ENCODE measurements around the gene ASCL1.

DNA sequence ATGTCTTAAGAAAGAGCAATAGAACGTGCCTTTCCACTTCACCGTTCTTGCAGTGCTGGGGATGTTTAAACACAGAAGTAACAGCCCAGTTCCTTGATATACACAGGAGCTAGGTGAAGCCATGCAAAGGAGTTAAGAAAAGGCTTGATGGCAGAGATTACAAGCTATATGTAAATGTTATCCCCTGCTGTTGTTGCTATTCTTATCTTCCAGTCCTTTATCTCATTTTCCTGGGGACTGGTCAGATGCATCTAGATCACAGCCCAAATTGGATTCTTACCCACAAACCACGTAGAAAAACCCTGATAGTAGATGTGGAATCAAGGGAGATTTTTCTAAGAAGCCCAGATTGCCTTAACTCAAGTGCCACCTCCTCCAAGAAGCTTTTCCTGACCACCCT, 5.5 kb downstream of the ASCL1 start:
- TF ChIP-seq PHF8 (CRISPR knock-in tag; IDR thresholded peaks at IDR 0.05) (no peak), DMAP1 (CRISPR knock-in tag; IDR thresholded peaks at IDR 0.05) (no peak), EP300 (IDR thresholded peaks at IDR 0.05; ENCODE audit: low read depth in 2 of 2, low read length in 2 of 2) (no peak), EP300 (CRISPR knock-in tag; IDR thresholded peaks at IDR 0.05; ENCODE audit: borderline replicate concordance) (no peak), POLR2AphosphoS5 (IDR thresholded peaks at IDR 0.05; ENCODE audit: low read depth, low read length) (no peak), ZMYM4 (CRISPR knock-in tag; IDR thresholded peaks at IDR 0.05) (no peak), TAF1 (CRISPR knock-in tag; IDR thresholded peaks at IDR 0.05) (no peak), ZNF746 (CRISPR knock-in tag; IDR thresholded peaks at IDR 0.05) (no peak), ZFP36 (IDR thresholded peaks at IDR 0.05; ENCODE audit: borderline replicate concordance, low read depth, low read length, partially characterized antibody) (no peak), SIN3A (IDR thresholded peaks at IDR 0.05; ENCODE audit: borderline replicate concordance, low read depth, low read length) (no peak), ZNF792 (CRISPR knock-in tag; IDR thresholded peaks at IDR 0.05) (no peak), SMAD3 (CRISPR knock-in tag; IDR thresholded peaks at IDR 0.05) (no peak)
- TF ChIP-seq, protein P1, sequence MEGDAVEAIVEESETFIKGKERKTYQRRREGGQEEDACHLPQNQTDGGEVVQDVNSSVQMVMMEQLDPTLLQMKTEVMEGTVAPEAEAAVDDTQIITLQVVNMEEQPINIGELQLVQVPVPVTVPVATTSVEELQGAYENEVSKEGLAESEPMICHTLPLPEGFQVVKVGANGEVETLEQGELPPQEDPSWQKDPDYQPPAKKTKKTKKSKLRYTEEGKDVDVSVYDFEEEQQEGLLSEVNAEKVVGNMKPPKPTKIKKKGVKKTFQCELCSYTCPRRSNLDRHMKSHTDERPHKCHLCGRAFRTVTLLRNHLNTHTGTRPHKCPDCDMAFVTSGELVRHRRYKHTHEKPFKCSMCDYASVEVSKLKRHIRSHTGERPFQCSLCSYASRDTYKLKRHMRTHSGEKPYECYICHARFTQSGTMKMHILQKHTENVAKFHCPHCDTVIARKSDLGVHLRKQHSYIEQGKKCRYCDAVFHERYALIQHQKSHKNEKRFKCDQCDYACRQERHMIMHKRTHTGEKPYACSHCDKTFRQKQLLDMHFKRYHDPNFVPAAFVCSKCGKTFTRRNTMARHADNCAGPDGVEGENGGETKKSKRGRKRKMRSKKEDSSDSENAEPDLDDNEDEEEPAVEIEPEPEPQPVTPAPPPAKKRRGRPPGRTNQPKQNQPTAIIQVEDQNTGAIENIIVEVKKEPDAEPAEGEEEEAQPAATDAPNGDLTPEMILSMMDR (CRISPR knock-in tag; IDR thresholded peaks at IDR 0.05), result no peak
- TF ChIP-seq, protein P2, sequence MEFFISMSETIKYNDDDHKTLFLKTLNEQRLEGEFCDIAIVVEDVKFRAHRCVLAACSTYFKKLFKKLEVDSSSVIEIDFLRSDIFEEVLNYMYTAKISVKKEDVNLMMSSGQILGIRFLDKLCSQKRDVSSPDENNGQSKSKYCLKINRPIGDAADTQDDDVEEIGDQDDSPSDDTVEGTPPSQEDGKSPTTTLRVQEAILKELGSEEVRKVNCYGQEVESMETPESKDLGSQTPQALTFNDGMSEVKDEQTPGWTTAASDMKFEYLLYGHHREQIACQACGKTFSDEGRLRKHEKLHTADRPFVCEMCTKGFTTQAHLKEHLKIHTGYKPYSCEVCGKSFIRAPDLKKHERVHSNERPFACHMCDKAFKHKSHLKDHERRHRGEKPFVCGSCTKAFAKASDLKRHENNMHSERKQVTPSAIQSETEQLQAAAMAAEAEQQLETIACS (CRISPR knock-in tag; IDR thresholded peaks at IDR 0.05), result no peak
- TF ChIP-seq, protein P3, sequence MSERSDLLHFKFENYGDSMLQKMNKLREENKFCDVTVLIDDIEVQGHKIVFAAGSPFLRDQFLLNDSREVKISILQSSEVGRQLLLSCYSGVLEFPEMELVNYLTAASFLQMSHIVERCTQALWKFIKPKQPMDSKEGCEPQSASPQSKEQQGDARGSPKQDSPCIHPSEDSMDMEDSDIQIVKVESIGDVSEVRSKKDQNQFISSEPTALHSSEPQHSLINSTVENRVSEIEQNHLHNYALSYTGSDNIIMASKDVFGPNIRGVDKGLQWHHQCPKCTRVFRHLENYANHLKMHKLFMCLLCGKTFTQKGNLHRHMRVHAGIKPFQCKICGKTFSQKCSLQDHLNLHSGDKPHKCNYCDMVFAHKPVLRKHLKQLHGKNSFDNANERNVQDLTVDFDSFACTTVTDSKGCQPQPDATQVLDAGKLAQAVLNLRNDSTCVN (CRISPR knock-in tag; IDR thresholded peaks at IDR 0.05; ENCODE audit: borderline replicate concordance), result no peak

Measured in HepG2 (cell line).